ENCODE measurements around the gene SMARCE1.

Gene SMARCE1

GRCh38 chr17:40607641-40608040 is 40.0 kb downstream of the SMARCE1 start:
- no peaks in the 10 kb centered on the region for H3K36me3 Mint-ChIP-seq (ENCODE audit: low read depth)
- no peaks in the 10 kb centered on the region for H3K4me1 Mint-ChIP-seq
- no peak overlapping the region for H3K27ac Mint-ChIP-seq
- no peak overlapping the region for H3K4me3 Mint-ChIP-seq
- H3K27me3 Mint-ChIP-seq (ENCODE audit: low read depth), result peaks cover 27% of the 10 kb centered on the region
- TF ChIP-seq CTCF (IDR thresholded peaks at IDR 0.05; ENCODE audit: unreplicated experiment in 3 of 3), result no peak
- no peaks in the 10 kb centered on the region for H3K9me3 Mint-ChIP-seq

DNA sequence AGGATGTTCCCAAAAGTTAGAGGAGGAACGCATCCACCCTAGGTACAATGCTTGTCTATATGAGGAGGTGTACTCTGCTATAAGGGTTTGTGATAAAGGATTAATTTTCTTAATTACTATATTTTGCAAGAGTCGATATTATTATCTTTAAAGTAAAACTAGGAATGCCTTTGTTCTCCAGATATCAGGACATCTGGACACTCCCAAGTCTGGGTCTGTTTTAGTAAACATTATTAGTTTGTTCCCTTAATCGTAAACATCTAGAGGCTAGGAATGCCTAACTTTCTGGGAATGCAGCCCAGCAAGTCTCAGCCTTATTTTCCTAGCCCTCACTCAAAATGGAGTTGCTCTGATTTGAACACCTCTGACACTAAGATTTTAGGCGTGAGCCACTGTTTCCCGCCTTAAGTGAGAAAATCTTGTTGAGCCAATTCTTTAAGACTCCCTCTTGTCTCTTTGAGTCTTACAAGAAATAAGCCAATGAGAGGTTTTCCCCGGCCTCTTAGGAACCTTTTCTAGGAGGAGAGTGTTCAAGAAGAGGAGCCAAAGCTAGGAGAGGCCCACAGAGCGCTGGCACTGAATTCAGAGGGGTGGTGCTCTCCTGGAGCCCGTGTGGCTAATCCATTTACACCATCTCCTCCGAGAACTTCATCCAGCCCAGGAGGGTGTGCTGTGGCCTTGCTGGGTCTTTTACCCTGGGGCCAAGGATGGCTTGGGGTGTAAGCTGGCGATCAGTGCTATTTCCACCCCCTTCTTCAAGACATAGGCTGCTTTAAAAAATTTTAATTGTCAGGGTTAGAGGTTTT is 40.9 kb downstream of the SMARCE1 start:
- TF ChIP-seq CTCF (IDR thresholded peaks at IDR 0.05; ENCODE audit: unreplicated experiment in 3 of 3), result no peak
- Mint-ChIP-seq H3K9me3 (no peaks in the 10 kb centered on the region), H3K36me3 (ENCODE audit: low read depth) (no peaks in the 10 kb centered on the region), H3K4me3 (no peak overlapping the region), H3K4me1 (no peaks in the 10 kb centered on the region), H3K27ac (no peak overlapping the region), H3K27me3 (ENCODE audit: low read depth) (peaks cover 21% of the 10 kb centered on the region)

GRCh38 chr17:40605306-40605705 is 42.3 kb downstream of the SMARCE1 start:
- TF ChIP-seq CTCF (IDR thresholded peaks at IDR 0.05; ENCODE audit: unreplicated experiment in 3 of 3), result no peak
- H3K27me3 Mint-ChIP-seq (ENCODE audit: low read depth), result peaks cover 17% of the 10 kb centered on the region
- H3K27ac Mint-ChIP-seq, result no peak overlapping the region
- no peak overlapping the region for H3K4me3 Mint-ChIP-seq
- no peaks in the 10 kb centered on the region for H3K4me1 Mint-ChIP-seq
- H3K36me3 Mint-ChIP-seq (ENCODE audit: low read depth), result no peaks in the 10 kb centered on the region
- no peaks in the 10 kb centered on the region for H3K9me3 Mint-ChIP-seq

DNA sequence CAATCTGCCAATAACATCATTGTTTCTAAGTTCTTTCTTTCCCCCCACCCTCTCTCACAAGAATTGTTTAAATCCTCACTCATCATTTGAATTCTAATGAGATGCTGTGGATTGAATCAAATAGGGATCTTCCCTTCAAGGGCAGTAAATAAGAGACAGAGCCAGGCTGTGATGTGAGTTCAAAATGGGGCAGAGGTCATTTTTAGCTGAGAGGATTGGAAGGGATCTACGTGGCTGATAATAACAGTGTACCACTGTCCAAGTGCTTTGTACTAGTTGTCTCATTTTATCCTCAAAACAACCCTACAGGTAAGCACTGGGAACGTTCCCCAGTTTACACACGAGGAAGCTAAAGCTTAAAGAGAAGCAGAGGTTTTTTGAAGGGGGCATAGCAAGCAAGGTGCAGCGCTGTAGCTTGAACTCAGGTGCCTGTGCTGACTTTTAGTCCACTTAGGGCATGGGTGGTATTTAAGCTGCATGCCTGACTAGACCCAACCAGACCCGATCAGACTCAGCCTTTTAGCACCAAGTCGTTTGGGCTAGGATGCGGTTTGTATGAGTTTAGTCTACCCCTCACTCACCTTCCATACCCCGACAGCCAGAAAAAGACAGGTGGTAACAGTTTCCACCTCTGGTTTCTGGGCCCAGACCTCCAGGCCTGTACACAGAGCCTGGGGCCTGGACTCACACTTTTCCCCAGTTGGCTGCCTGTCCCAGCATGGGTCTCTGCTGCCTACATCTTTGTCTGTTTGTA is 43.1 kb downstream of the SMARCE1 start:
- no peak for TF ChIP-seq CTCF (IDR thresholded peaks at IDR 0.05; ENCODE audit: unreplicated experiment in 3 of 3)
- Mint-ChIP-seq H3K36me3 (ENCODE audit: low read depth) (no peaks in the 10 kb centered on the region), H3K27ac (no peak overlapping the region), H3K27me3 (ENCODE audit: low read depth) (peaks cover 9% of the 10 kb centered on the region), H3K4me1 (no peaks in the 10 kb centered on the region), H3K9me3 (no peaks in the 10 kb centered on the region), H3K4me3 (no peak overlapping the region)

DNA sequence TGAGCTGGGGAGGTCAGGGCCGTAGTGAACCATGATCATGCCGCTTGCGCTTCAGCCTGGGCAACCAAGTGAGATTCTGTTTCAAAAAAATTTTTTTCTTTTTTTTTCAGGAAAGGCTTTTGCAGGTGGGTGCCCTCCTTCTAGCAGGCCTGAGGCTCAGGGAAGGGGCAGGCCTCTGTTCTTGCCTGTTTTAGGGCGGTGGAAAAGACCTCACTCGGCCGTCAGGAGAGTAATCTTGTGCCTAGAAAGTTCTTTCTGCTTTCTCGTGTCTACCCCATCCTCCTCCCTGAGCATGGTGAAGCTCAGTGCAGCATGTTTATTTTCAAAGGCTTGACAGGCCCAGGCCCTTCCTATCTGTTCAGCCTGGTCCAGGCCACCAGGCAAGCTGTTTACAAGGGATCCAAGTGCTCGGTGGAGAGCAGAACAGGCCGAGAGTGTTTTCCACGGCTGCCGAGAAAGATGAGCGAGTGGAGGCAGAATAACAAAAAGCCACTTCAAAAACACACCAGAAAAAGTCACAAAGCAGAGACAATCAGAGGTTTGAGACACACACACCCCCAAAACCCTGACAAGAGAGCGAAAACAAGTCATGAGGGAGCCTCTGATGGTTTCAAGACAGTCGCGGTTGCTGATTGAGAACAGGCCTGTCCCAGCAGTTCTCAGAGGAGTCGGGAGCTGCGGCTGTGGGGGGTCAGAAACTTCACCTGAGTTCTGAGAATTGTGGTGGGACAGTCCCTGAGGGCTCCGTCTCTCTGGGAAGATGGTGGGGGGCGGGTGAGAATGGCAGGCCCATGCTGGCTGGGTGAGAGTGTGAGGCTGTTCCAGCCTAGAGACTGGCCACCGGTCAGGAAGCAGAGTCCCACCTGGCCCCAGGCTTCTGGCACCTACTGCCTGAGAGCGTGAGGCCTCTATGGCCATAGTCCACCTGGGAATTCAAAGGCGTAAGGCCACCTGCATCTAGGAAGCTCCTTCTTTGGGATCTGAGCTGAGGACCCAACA is 44.9 kb downstream of the SMARCE1 start:
- no peak for TF ChIP-seq CTCF (IDR thresholded peaks at IDR 0.05; ENCODE audit: unreplicated experiment in 3 of 3)
- H3K27me3 Mint-ChIP-seq (ENCODE audit: low read depth), result peaks cover 9% of the 10 kb centered on the region
- no peak overlapping the region for H3K4me3 Mint-ChIP-seq
- H3K36me3 Mint-ChIP-seq (ENCODE audit: low read depth), result no peaks in the 10 kb centered on the region
- H3K4me1 Mint-ChIP-seq, result peaks cover 6% of the 10 kb centered on the region
- H3K27ac Mint-ChIP-seq, result no peak overlapping the region
- H3K9me3 Mint-ChIP-seq, result no peaks in the 10 kb centered on the region

Data from nephron (organoid).